Small intestine (tissue), 7 donors: ENCODE measurements around the gene ARHGEF37. TPM values are rescaled to one million over a fixed set of nuclear protein-coding genes. Genes with fewer than 3 reads are reported as not detected.

Experiments used
- DNase-seq, 2 donors: peaks; one replicate each; pipeline versions ENCODE4 v3.0.0 to v3.0.0-alpha.2; 2013
- FAIRE-seq: peaks from 2 replicates; lab custom pipeline; 2012; peaks lifted over from hg19 to GRCh38; lab: Jason Lieb, UNC
- H3K27ac ChIP-seq, 3 donors: one replicate each; pipeline ENCODE4 v1.5.1; 2013; ENCODE audit warnings: low read length in 2 of 3, mild to moderate bottlenecking in 2 of 3, control low read depth in 1 of 3, inconsistent platforms in 1 of 3, low read depth in 1 of 3, moderate library complexity in 1 of 3
- H3K27me3 ChIP-seq, 3 donors: one replicate each; pipeline ENCODE4 v1.6.1; 2013; ENCODE audit warnings: low read length in 3 of 3, inconsistent platforms in 1 of 3; ENCODE audit not compliant: control insufficient read depth in 3 of 3, insufficient read depth in 3 of 3
- H3K36me3 ChIP-seq, 3 donors: one replicate each; pipeline ENCODE4 v1.6.1; 2013; ENCODE audit warnings: low read length in 3 of 3, inconsistent platforms in 1 of 3, low read depth in 1 of 3, mild to moderate bottlenecking in 1 of 3, moderate library complexity in 1 of 3; ENCODE audit not compliant: control insufficient read depth in 3 of 3, insufficient read depth in 2 of 3
- H3K4me1 ChIP-seq, 3 donors: one replicate each; pipeline ENCODE4 v1.6.1; 2013; ENCODE audit warnings: low read length in 2 of 3, inconsistent platforms in 1 of 3, low read depth in 1 of 3, mild to moderate bottlenecking in 1 of 3, moderate library complexity in 1 of 3; ENCODE audit not compliant: control insufficient read depth in 3 of 3, insufficient read depth in 2 of 3
- H3K4me3 ChIP-seq, 3 donors: one replicate each; pipeline ENCODE4 v1.5.1; 2013; ENCODE audit warnings: low read length in 3 of 3, control low read depth in 1 of 3, inconsistent platforms in 1 of 3, low read depth in 1 of 3, mild to moderate bottlenecking in 1 of 3, moderate library complexity in 1 of 3
- H3K9me3 ChIP-seq, 2 donors: one replicate each; pipeline ENCODE4 v1.6.1; 2013; ENCODE audit warnings: low read depth in 1 of 2, low read length in 1 of 2; ENCODE audit not compliant: control insufficient read depth in 2 of 2, insufficient read depth in 1 of 2
- WGBS, 3 donors: extraction: QIAGEN DNeasy Blood & Tissue Kit; methylation state at CpG; one replicate each; pipeline ENCODE4 v1.1.7; 2013; 5-methylcytosine and 5-hydroxymethylcytosine counted together
- polyA plus RNA-seq, 4 donors: library from polyadenylated mRNA; stranded (reverse) in 3 of 4; unstranded in 1 of 4; fragments of 200-250 nt in 3 of 4; fragments of 120-200 nt in 1 of 4; gene quantifications; one replicate each; pipeline versions ENCODE4 v1.2.1 to v1.2.3, GENCODE V29; 2013
- donor health status: healthy with polysubstance abuse.
- donor health status: control.
- donor health status: control.
- donor health status: Bipolar disorder and iron deficiency.
- donor health status: healthy.

The ARHGEF37 gene
- polyA plus RNA-seq, 4 donors, result 2.8 to 8.7 (median 4.0) TPM

GRCh38 chr5:149652697-149653096 lies 71.4 kb downstream of the ARHGEF37 start:
- H3K36me3 ChIP-seq, result no peaks in the 10 kb centered on the region
- peaks cover 0 to 8% (median 0%) of the 10 kb centered on the region in 3 donors for H3K4me1 ChIP-seq
- no peak overlapping the region for H3K4me3 ChIP-seq
- peaks cover 0 to 3% of the 10 kb centered on the region in 2 donors for H3K9me3 ChIP-seq
- DNase-seq (no peak), FAIRE-seq (no peak)
- WGBS, 3 donors, result 93 to 100% (median 100%) methylated on average over 2 of the region's 2 CpGs
- no peaks in the 10 kb centered on the region for H3K27me3 ChIP-seq
- no peak overlapping the region for H3K27ac ChIP-seq

- Histone ChIP-seq H3K9me3 (peaks cover 0 to under 1% of the 10 kb centered on the region in 2 donors), H3K27me3 (no peaks in the 10 kb centered on the region), H3K4me1 (peaks cover 0 to 8% (median 4%) of the 10 kb centered on the region in 3 donors), H3K4me3 (no peak overlapping the region), H3K27ac (no peak overlapping the region), H3K36me3 (no peaks in the 10 kb centered on the region)
- 51 to 57% (median 51%) methylated on average over 3 of the region's 3 CpGs for WGBS, 3 donors
- no peak for FAIRE-seq
- DNase-seq, result no peak
Observed at GRCh38 chr5:149654231-149654630, 72.9 kb downstream of the ARHGEF37 start.

GRCh38 chr5:149654883-149655505 lies 73.7 kb downstream of the ARHGEF37 start:
- no peak overlapping the region for H3K27ac ChIP-seq
- no peaks in the 10 kb centered on the region for H3K36me3 ChIP-seq
- WGBS, 3 donors, result 71 to 100% (median 83%) methylated on average over 1 to 4 of the region's 4 CpGs
- FAIRE-seq (no peak), DNase-seq (no peak)
- no peak overlapping the region for H3K4me3 ChIP-seq
- H3K27me3 ChIP-seq, result no peaks in the 10 kb centered on the region
- peaks cover 0 to 8% (median 5%) of the 10 kb centered on the region in 3 donors for H3K4me1 ChIP-seq
- no peaks in the 10 kb centered on the region for H3K9me3 ChIP-seq

- Histone ChIP-seq H3K27ac (no peak overlapping the region), H3K9me3 (no peaks in the 10 kb centered on the region), H3K4me3 (no peak overlapping the region), H3K36me3 (no peaks in the 10 kb centered on the region), H3K27me3 (no peaks in the 10 kb centered on the region), H3K4me1 (peaks cover 0 to 8% (median 7%) of the 10 kb centered on the region in 3 donors)
- FAIRE-seq, result no peak
- 38 to 57% (median 39%) methylated on average over 6 of the region's 6 CpGs for WGBS, 3 donors
- DNase-seq, result peak; percentile 60 to 75
Observed at GRCh38 chr5:149656576-149657182, 75.4 kb downstream of the ARHGEF37 start.

GRCh38 chr5:149657324-149657723 lies 76.0 kb downstream of the ARHGEF37 start:
- Histone ChIP-seq H3K9me3 (no peaks in the 10 kb centered on the region), H3K4me1 (peaks cover 0 to 8% (median 7%) of the 10 kb centered on the region in 3 donors), H3K27ac (no peak overlapping the region), H3K4me3 (no peak overlapping the region), H3K27me3 (no peaks in the 10 kb centered on the region), H3K36me3 (no peaks in the 10 kb centered on the region)
- DNase-seq (peak in 1 of 2 donors; percentile 52), FAIRE-seq (no peak)
- WGBS, 3 donors, result 59 to 70% (median 62%) methylated on average over 2 of the region's 2 CpGs

- WGBS, 3 donors, result 46 to 89% (median 56%) methylated on average over 1 of the region's 1 CpG
- DNase-seq (peak in 1 of 2 donors; percentile 81), FAIRE-seq (no peak)
- H3K4me1 ChIP-seq, result peaks cover 0 to 8% (median 7%) of the 10 kb centered on the region in 3 donors
- H3K27me3 ChIP-seq, result no peaks in the 10 kb centered on the region
- no peaks in the 10 kb centered on the region for H3K9me3 ChIP-seq
- no peak overlapping the region for H3K4me3 ChIP-seq
- no peaks in the 10 kb centered on the region for H3K36me3 ChIP-seq
- H3K27ac ChIP-seq, result peak overlapping the region in 1 of 3 donors; percentile 45
Observed at GRCh38 chr5:149658299-149658698, 77.0 kb downstream of the ARHGEF37 start.

- no peak overlapping the region for H3K27ac ChIP-seq
- peaks cover 0 to 11% of the 10 kb centered on the region in 2 donors for H3K9me3 ChIP-seq
- H3K4me3 ChIP-seq, result no peak overlapping the region
- H3K27me3 ChIP-seq, result no peaks in the 10 kb centered on the region
- H3K36me3 ChIP-seq, result no peaks in the 10 kb centered on the region
- FAIRE-seq, result no peak
- DNase-seq, result no peak
- H3K4me1 ChIP-seq, result peaks cover 0 to 8% (median 7%) of the 10 kb centered on the region in 3 donors
- WGBS, 3 donors, result 48 to 62% (median 61%) methylated on average over 1 of the region's 1 CpG
Observed at GRCh38 chr5:149664083-149664482, 82.8 kb downstream of the ARHGEF37 start.

GRCh38 chr5:149664666-149665415 lies 83.5 kb downstream of the ARHGEF37 start:
- Histone ChIP-seq H3K4me1 (peaks cover 0 to 7% (median 6%) of the 10 kb centered on the region in 3 donors), H3K4me3 (no peak overlapping the region), H3K27ac (no peak overlapping the region), H3K27me3 (no peaks in the 10 kb centered on the region), H3K9me3 (peaks cover 0 to 13% of the 10 kb centered on the region in 2 donors), H3K36me3 (no peaks in the 10 kb centered on the region)
- no peak for FAIRE-seq
- DNase-seq, result no peak
- WGBS, 3 donors, result 85 to 89% (median 88%) methylated on average over 11 of the region's 11 CpGs
